ENCODE measurements around the gene PRR7. TPM values are rescaled to one million over a fixed set of nuclear protein-coding genes. Genes with fewer than 3 reads are reported as not detected.

PRR7 gene
- total and polyA plus RNA-seq, 2 experiments from 2014 or later = 4.8 to 11.7 TPM

DNA sequence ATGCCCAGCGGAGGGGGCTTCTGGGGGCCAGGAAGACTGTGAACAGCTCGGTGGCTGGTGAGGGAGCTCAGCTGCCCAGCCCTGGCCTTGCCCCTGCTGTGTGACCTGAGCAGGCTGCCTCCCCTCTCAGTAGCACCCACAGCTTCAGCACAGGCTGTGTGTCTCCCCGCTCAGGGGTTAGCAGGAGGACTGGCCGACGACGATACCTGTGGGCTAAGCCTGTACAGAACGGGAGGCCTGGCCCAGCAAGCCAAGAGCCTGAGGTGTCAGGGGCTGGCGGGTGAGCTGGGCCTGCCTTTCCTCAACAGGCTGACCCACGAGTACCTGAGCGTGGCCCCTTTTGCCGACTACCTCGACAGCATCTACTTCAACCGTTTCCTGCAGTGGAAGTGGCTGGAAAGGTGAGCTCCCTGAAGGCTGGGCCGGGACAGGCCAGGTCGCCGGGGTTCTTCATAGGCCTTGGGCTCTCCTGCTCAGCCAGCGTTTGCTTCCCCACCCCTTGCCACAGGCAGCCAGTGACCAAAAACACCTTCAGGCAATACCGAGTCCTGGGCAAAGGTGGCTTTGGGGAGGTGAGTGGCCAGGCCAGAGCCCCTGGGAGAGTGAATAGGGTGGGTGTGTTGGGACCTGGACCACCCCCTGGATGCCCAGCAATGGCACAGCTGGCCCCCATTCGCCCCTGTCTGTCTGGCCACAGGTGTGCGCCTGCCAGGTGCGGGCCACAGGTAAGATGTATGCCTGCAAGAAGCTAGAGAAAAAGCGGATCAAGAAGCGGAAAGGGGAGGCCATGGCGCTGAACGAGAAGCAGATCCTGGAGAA lies 13.6 kb upstream of the PRR7 start:
- no peak overlapping the region for H3K4me2 ChIP-seq
- H3K4me3 ChIP-seq = no peak overlapping the region
- H3K27me3 ChIP-seq = no peaks in the 10 kb centered on the region
- H4K20me1 ChIP-seq (ENCODE audit: insufficient read depth, poor library complexity, severe bottlenecking) = no peaks in the 10 kb centered on the region
- no peaks in the 10 kb centered on the region for H3K9me2 ChIP-seq (replicated peaks; ENCODE audit: insufficient read depth)
- no peak overlapping the region for H2AFZ ChIP-seq
- TF ChIP-seq, protein P1, sequence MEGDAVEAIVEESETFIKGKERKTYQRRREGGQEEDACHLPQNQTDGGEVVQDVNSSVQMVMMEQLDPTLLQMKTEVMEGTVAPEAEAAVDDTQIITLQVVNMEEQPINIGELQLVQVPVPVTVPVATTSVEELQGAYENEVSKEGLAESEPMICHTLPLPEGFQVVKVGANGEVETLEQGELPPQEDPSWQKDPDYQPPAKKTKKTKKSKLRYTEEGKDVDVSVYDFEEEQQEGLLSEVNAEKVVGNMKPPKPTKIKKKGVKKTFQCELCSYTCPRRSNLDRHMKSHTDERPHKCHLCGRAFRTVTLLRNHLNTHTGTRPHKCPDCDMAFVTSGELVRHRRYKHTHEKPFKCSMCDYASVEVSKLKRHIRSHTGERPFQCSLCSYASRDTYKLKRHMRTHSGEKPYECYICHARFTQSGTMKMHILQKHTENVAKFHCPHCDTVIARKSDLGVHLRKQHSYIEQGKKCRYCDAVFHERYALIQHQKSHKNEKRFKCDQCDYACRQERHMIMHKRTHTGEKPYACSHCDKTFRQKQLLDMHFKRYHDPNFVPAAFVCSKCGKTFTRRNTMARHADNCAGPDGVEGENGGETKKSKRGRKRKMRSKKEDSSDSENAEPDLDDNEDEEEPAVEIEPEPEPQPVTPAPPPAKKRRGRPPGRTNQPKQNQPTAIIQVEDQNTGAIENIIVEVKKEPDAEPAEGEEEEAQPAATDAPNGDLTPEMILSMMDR (IDR thresholded peaks at IDR 0.05; ENCODE audit: poor library complexity) = no peak
- TF ChIP-seq EZH2phosphoT487 (IDR thresholded peaks at IDR 0.05; ENCODE audit: low read depth, severe bottlenecking, unreplicated experiment) (no peak), EZH2 (IDR thresholded peaks at IDR 0.05; ENCODE audit: borderline replicate concordance) (no peak)
- no peak overlapping the region for H3K27ac ChIP-seq
- no peaks in the 10 kb centered on the region for H3K9me3 ChIP-seq (ENCODE audit: low read depth)
- WGBS (ENCODE audit: low lambda C conversion rate, missing lambda C conversion rate) = 94% methylated on average over 22 of the region's 25 CpGs
- H3K79me2 ChIP-seq = peaks cover 16% of the 10 kb centered on the region
- DNase-seq (ENCODE audit: low spot score) = no peak
- H3K36me3 ChIP-seq (replicated peaks; ENCODE audit: insufficient read depth, low read depth) = no peaks in the 10 kb centered on the region
- no peaks in the 10 kb centered on the region for H3K4me1 ChIP-seq (ENCODE audit: insufficient read depth)

DNA sequence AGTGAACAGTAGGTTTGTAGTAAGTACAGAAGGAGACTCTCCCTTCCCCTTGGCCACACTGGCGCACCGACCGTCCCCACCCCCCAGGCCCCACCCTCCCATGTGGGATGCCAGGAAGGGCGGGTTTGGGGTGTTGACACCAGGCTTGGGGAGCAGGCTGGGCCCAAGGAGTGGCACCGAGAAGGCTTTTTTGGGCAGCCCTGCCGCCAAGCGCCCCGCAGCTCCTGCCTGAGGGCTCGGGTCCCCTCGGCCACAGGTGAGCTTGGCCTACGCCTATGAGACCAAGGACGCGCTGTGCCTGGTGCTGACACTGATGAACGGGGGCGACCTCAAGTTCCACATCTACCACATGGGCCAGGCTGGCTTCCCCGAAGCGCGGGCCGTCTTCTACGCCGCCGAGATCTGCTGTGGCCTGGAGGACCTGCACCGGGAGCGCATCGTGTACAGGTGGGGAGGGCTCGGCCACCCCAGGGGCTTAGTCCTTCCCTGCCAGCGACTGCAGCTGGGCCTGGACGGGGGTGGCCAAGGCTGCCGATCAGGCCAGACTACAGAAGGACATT lies 12.9 kb upstream of the PRR7 start:
- H3K27me3 ChIP-seq = no peaks in the 10 kb centered on the region
- no peaks in the 10 kb centered on the region for H3K36me3 ChIP-seq (replicated peaks; ENCODE audit: insufficient read depth, low read depth)
- TF ChIP-seq, protein P1 (IDR thresholded peaks at IDR 0.05; ENCODE audit: poor library complexity) = no peak
- TF ChIP-seq EZH2phosphoT487 (IDR thresholded peaks at IDR 0.05; ENCODE audit: low read depth, severe bottlenecking, unreplicated experiment) (no peak), EZH2 (IDR thresholded peaks at IDR 0.05; ENCODE audit: borderline replicate concordance) (no peak)
- no peak overlapping the region for H3K27ac ChIP-seq
- WGBS (ENCODE audit: low lambda C conversion rate, missing lambda C conversion rate) = 96% methylated on average over 26 of the region's 29 CpGs
- no peak overlapping the region for H3K4me2 ChIP-seq
- H2AFZ ChIP-seq = no peak overlapping the region
- no peaks in the 10 kb centered on the region for H3K9me3 ChIP-seq (ENCODE audit: low read depth)
- H4K20me1 ChIP-seq (ENCODE audit: insufficient read depth, poor library complexity, severe bottlenecking) = no peaks in the 10 kb centered on the region
- no peak for DNase-seq (ENCODE audit: low spot score)
- no peaks in the 10 kb centered on the region for H3K9me2 ChIP-seq (replicated peaks; ENCODE audit: insufficient read depth)
- H3K4me1 ChIP-seq (ENCODE audit: insufficient read depth) = no peaks in the 10 kb centered on the region
- peaks cover 10% of the 10 kb centered on the region for H3K79me2 ChIP-seq
- H3K4me3 ChIP-seq = no peak overlapping the region

DNA sequence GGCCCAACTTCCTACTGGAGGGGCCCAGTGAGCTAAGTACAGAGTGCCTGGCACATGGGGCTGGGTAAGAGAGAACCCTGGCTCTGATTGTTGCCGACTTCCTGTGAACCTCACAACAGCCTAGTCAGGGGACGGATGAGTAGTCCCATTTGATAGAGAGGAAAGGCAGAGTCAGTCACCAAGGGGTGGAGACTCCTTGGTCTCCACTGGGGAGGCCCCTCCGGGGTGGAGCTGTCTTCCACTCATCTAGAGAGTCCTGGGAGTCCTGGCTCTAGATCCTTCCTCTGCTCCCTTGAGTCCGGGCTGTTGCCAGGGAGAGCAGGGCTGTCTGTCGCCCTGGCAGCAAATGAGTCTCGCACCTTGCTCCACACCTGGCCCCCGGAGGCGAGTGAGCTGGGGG lies 12.2 kb upstream of the PRR7 start:
- no peaks in the 10 kb centered on the region for H3K27me3 ChIP-seq
- H4K20me1 ChIP-seq (ENCODE audit: insufficient read depth, poor library complexity, severe bottlenecking) = no peaks in the 10 kb centered on the region
- no peak for DNase-seq (ENCODE audit: low spot score)
- WGBS (ENCODE audit: low lambda C conversion rate, missing lambda C conversion rate) = 95% methylated on average over 8 of the region's 8 CpGs
- H3K9me2 ChIP-seq (replicated peaks; ENCODE audit: insufficient read depth) = no peaks in the 10 kb centered on the region
- peaks cover 4% of the 10 kb centered on the region for H3K79me2 ChIP-seq
- H2AFZ ChIP-seq = no peak overlapping the region
- H3K9me3 ChIP-seq (ENCODE audit: low read depth) = no peaks in the 10 kb centered on the region
- no peak for TF ChIP-seq EZH2 (IDR thresholded peaks at IDR 0.05; ENCODE audit: borderline replicate concordance)
- TF ChIP-seq, protein P1 (IDR thresholded peaks at IDR 0.05; ENCODE audit: poor library complexity) = no peak
- no peak for TF ChIP-seq EZH2phosphoT487 (IDR thresholded peaks at IDR 0.05; ENCODE audit: low read depth, severe bottlenecking, unreplicated experiment)
- H3K36me3 ChIP-seq (replicated peaks; ENCODE audit: insufficient read depth, low read depth) = no peaks in the 10 kb centered on the region
- no peak overlapping the region for H3K4me3 ChIP-seq
- H3K4me2 ChIP-seq = no peak overlapping the region
- H3K4me1 ChIP-seq (ENCODE audit: insufficient read depth) = no peaks in the 10 kb centered on the region
- H3K27ac ChIP-seq = no peak overlapping the region

Measured in hepatocyte (in vitro differentiated cells).